Kidney (tissue), 14 donors: Measurements from ENCODE around the gene SEZ6L2. TPM values are rescaled to one million over a fixed set of nuclear protein-coding genes. Genes with fewer than 3 reads are reported as not detected.

Source experiments
- DNase-seq, 5 donors: peaks; one replicate each; pipeline ENCODE4 v3.0.0-alpha.2; 2013 to 2020
- FAIRE-seq: peaks from 2 replicates; lab custom pipeline; 2012; peaks lifted over from hg19 to GRCh38; lab: Jason Lieb, UNC
- H3K27ac ChIP-seq, 2 donors: one replicate each; pipeline ENCODE4 v1.7.0; 2013; ENCODE audit warnings: low read depth in 2 of 2, low read length in 2 of 2, inconsistent platforms in 1 of 2
- H3K27me3 ChIP-seq: one replicate; pipeline ENCODE4 v1.7.1; 2013; ENCODE audit warnings: low read length, inconsistent platforms; ENCODE audit not compliant: control insufficient read depth, insufficient read depth
- H3K36me3 ChIP-seq, 3 donors: one replicate each; pipeline versions ENCODE4 v1.7.0 to v1.7.1; 2013; ENCODE audit warnings: low read length in 3 of 3, control low read depth in 1 of 3, inconsistent platforms in 1 of 3; ENCODE audit not compliant: insufficient read depth in 3 of 3, control insufficient read depth in 2 of 3
- H3K4me1 ChIP-seq, 3 donors: one replicate each; pipeline versions ENCODE4 v1.7.0 to v1.7.1; 2013; ENCODE audit warnings: low read length in 3 of 3, inconsistent platforms in 1 of 3, low read depth in 1 of 3; ENCODE audit not compliant: control insufficient read depth in 2 of 3, insufficient read depth in 2 of 3
- H3K4me3 ChIP-seq, 3 donors: one replicate each; pipeline versions ENCODE4 v1.7.0 to v1.8.1; 2013; ENCODE audit warnings: low read length in 3 of 3, control low read depth in 1 of 3, inconsistent platforms in 1 of 3
- H3K9ac ChIP-seq, 3 donors: one replicate each; pipeline versions ENCODE4 v1.7.0 to v1.7.1; 2013; ENCODE audit warnings: low read length in 3 of 3, control low read depth in 1 of 3, inconsistent platforms in 1 of 3
- H3K9me3 ChIP-seq, 3 donors: one replicate each; pipeline versions ENCODE4 v1.7.0 to v1.7.1; 2013; ENCODE audit warnings: low read length in 3 of 3, control low read depth in 1 of 3, inconsistent platforms in 1 of 3; ENCODE audit not compliant: control insufficient read depth in 2 of 3, insufficient read depth in 1 of 3
- intact Hi-C: fragments of 100-400 bp; cut with DNase I; formaldehyde crosslinking; loops from one replicate; pipeline ENCODE4 v1.11.1; 2022
- polyA plus RNA-seq: library from polyadenylated mRNA; stranded (reverse); fragments of 350-450 nt; fragmentation: Illumina TruSeq; extraction: RNeasy Lipid Tissue Mini Kit (QIAGEN cat#74804); gene quantifications from one replicate; pipeline ENCODE4 v1.2.3, GENCODE V29; 2014; ENCODE audit warnings: low read depth, low replicate concordance; ENCODE audit not compliant: insufficient read depth
- total RNA-seq: library from RNA; stranded (reverse); fragmentation: NEBNext Ultra II Directional; extraction: Animal tissue kit (Norgen Biotek cat#: 25700); gene quantifications from one replicate; pipeline ENCODE4 v1.2.1, GENCODE V29; 2021
- TF ChIP-seq, protein P1 (sequence below): IDR thresholded peaks from 3 replicates; pipeline ENCODE4 v1.5.1; 2012; ENCODE audit warnings: mild to moderate bottlenecking, moderate library complexity, borderline replicate concordance; ENCODE audit not compliant: insufficient read depth; ENCODE audit errors: extremely low read depth
- donor health status: control.
- donor health status: control.
- donor health status: control.
- donor health status: control.
- donor health status: control.
- donor health status: DM: yes; HTN: yes; CAD: no.
- donor health status: Normal renal cell carcinoma (clear cell type).

Gene SEZ6L2
- total and polyA plus RNA-seq, 2 donors from 2014 or later: 9.1 to 32.4 TPM

DNA sequence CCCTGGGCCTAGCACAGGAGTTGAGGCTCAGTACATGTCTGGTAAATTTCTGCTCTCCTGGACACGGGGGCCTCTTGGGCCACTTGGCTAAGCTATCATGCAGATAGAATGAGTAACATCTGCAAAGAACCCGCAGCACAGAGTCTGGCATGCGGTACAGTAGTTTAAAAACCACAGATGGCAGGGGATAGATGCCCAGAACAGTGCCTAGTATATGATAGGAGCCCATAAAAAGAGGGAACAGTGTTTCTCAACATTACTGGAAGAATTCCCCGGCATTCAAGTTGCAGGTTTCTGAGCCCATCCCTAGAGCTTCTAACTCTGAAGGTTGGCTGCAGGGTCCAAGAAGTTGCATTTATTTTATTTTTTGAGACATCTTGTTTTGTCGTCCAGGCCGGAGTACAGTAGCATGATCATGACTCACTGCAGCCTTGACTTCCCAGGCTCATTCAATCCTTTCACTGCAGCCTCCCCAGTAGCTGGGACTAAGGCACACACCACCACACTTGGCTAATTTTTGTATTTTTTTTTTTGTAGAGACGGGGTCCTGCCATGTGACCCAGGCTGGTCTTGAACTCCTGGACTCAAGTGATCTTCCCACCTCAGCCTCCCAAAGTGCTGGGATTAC is 42.1 kb downstream of the SEZ6L2 start:
- TF ChIP-seq, protein P1, sequence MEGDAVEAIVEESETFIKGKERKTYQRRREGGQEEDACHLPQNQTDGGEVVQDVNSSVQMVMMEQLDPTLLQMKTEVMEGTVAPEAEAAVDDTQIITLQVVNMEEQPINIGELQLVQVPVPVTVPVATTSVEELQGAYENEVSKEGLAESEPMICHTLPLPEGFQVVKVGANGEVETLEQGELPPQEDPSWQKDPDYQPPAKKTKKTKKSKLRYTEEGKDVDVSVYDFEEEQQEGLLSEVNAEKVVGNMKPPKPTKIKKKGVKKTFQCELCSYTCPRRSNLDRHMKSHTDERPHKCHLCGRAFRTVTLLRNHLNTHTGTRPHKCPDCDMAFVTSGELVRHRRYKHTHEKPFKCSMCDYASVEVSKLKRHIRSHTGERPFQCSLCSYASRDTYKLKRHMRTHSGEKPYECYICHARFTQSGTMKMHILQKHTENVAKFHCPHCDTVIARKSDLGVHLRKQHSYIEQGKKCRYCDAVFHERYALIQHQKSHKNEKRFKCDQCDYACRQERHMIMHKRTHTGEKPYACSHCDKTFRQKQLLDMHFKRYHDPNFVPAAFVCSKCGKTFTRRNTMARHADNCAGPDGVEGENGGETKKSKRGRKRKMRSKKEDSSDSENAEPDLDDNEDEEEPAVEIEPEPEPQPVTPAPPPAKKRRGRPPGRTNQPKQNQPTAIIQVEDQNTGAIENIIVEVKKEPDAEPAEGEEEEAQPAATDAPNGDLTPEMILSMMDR: no peak
- H3K36me3 ChIP-seq: peaks cover 0 to 5% (median 0%) of the 10 kb centered on the region in 3 donors
- H3K4me3 ChIP-seq: no peak overlapping the region
- peaks cover 0 to 10% (median 5%) of the 10 kb centered on the region in 3 donors for H3K4me1 ChIP-seq
- no peak for FAIRE-seq
- intact Hi-C loops: no loop called here
- no peak for DNase-seq
- no peaks in the 10 kb centered on the region for H3K27me3 ChIP-seq
- H3K9me3 ChIP-seq: no peaks in the 10 kb centered on the region
- no peak overlapping the region for H3K27ac ChIP-seq
- no peak overlapping the region for H3K9ac ChIP-seq

DNA sequence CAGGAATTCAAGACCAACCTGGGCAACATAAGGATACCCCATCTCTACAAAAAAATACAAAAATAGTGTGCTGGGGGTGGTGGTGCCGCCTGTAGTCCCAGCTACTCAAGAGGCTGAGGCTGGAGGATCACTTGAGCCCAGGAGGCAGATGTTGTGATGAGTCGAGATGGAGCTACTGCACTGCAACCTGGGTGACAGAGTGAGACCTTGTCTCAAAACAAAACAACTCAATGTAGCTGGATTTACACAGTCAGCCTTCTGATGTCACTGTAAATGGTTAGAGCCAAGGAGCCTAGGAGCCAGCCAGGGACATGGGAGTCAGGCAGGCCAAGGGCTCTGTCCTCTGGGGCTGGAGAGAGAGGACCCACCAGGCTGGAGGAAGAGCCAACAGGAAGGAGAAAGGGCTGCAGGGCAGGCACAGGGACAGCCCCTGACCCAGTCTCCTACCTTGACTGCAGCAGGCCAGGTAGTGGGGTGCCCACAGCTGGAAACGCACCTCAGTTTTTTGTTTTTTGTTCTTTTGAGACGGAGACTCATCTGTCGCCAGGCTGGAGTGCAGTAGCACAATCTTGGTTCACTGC is 44.7 kb downstream of the SEZ6L2 start:
- Histone ChIP-seq H3K27ac (no peak overlapping the region), H3K4me1 (no peaks in the 10 kb centered on the region), H3K36me3 (peaks cover 0 to 5% (median 0%) of the 10 kb centered on the region in 3 donors), H3K9me3 (no peaks in the 10 kb centered on the region), H3K9ac (no peak overlapping the region), H3K4me3 (no peak overlapping the region), H3K27me3 (no peaks in the 10 kb centered on the region)
- intact Hi-C loops: no loop called here
- DNase-seq (no peak), FAIRE-seq (no peak)
- TF ChIP-seq, protein P1: no peak

DNA sequence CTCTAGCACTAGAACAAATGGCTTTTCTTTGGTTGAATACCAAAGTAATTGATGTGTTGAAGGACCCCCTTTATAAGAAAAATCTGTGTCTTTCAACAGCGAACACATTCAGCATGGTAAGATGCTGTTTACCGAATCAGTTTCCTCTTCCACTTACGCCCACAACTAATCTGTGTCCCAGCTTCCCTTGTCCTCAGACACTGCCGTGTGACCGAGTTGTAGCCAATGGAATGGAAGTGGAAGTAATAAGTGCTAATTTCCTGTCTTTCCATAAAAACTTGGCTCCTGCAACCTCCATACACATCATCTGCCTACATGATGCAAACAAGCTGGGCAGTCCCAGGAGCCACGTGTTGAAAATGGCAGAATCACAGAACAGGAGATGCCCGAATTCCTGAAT is 46.7 kb downstream of the SEZ6L2 start:
- DNase-seq: peak in 1 of 5 donors; percentile 71
- H3K27ac ChIP-seq: peak overlapping the region in 1 of 2 donors; percentile 48
- no peaks in the 10 kb centered on the region for H3K27me3 ChIP-seq
- no peak for FAIRE-seq
- TF ChIP-seq, protein P1: no peak
- no peaks in the 10 kb centered on the region for H3K9me3 ChIP-seq
- peaks cover 0 to 2% (median 0%) of the 10 kb centered on the region in 3 donors for H3K36me3 ChIP-seq
- no peak overlapping the region for H3K9ac ChIP-seq
- intact Hi-C loops: no loop called here
- H3K4me3 ChIP-seq: no peak overlapping the region
- H3K4me1 ChIP-seq: peaks cover 0 to 3% (median 0%) of the 10 kb centered on the region in 3 donors
